Endothelial cell of umbilical vein (primary cell): ENCODE measurements around the gene UBE2F. TPM values are rescaled to one million over a fixed set of nuclear protein-coding genes. Genes with fewer than 3 reads are reported as not detected.

Experiments
- BruUV-seq: library from RNA; stranded (reverse); fragments of 400-500 nt; replicated peaks from 2 replicates; lab custom pipeline; 2021; lab: Mats Ljungman, UMichigan
- CTCF ChIA-PET: fragments of 300-600, 350-600 bp; sonication (Branson Sonifier 250); formaldehyde crosslinking; loops from one replicate; lab custom pipeline; 2021; ENCODE audit warnings: antibody characterized with exemption, inconsistent platforms; lab: Charles Lee
- POLR2A ChIA-PET: fragments of 300-600, 350-600 bp; sonication (Branson Sonifier 250); formaldehyde crosslinking; loops from one replicate; lab custom pipeline; 2021; ENCODE audit warnings: antibody characterized with exemption, inconsistent platforms; lab: Charles Lee
- DNase-seq: peaks from one replicate; pipeline ENCODE4 v3.0.0-alpha.2; 2011; ENCODE audit warnings: low read depth, low spot score
- FAIRE-seq: peaks from 2 replicates; lab custom pipeline; 2011; peaks lifted over from hg19 to GRCh38; lab: Jason Lieb, UNC
- H2AFZ ChIP-seq: 2 replicates; pipeline ENCODE4 v1.6.0; 2012; ENCODE audit warnings: low read depth, low read length, control low read depth, inconsistent platforms
- H3K27ac ChIP-seq: 2 replicates; pipeline ENCODE4 v1.5.1; 2011; ENCODE audit warnings: low read depth, mild to moderate bottlenecking, control low read depth, low read length, moderate library complexity; ENCODE audit not compliant: insufficient read depth
- H3K27me3 ChIP-seq, 2 experiments: 2 replicates each; pipeline versions ENCODE4 v1.6.0 to v1.6.1; 2011; ENCODE audit warnings: low read length in 2 of 2, mixed read lengths in 1 of 2; ENCODE audit not compliant: control insufficient read depth in 2 of 2, insufficient read depth in 2 of 2
- H3K36me3 ChIP-seq, 2 experiments: 2 replicates in 1 of 2; 3 replicates in 1 of 2; pipeline ENCODE4 v1.5.1; 2011; ENCODE audit warnings: low read length in 2 of 2, mild to moderate bottlenecking in 1 of 2, moderate library complexity in 1 of 2; ENCODE audit not compliant: control insufficient read depth in 2 of 2, insufficient read depth in 2 of 2; ENCODE audit errors: extremely low read depth in 1 of 2
- H3K4me1 ChIP-seq: 3 replicates; pipeline ENCODE4 v1.5.1; 2011; ENCODE audit warnings: mild to moderate bottlenecking, low read length; ENCODE audit not compliant: control insufficient read depth, insufficient read depth; ENCODE audit errors: extremely low read depth
- H3K4me2 ChIP-seq: 2 replicates; pipeline ENCODE4 v1.6.1; 2011; ENCODE audit warnings: low read length, control low read depth, mixed read lengths; ENCODE audit not compliant: insufficient read depth
- H3K4me3 ChIP-seq, 3 experiments: fragments of 200-600 bp in 1 of 3; sonication (generic), shearing (Covaris generic) in 1 of 3; replicated peaks in 1 of 3; 2 replicates each; pipeline ENCODE4 v1.5.1; 2011 to 2016; ENCODE audit warnings: control low read depth in 3 of 3, low read length in 3 of 3, mild to moderate bottlenecking in 2 of 3, inconsistent platforms in 1 of 3, low read depth in 1 of 3, moderate library complexity in 1 of 3; ENCODE audit not compliant: insufficient read depth in 1 of 3
- H3K79me2 ChIP-seq: 2 replicates; pipeline ENCODE4 v1.6.0; 2012; ENCODE audit warnings: low read length, inconsistent platforms; ENCODE audit not compliant: control insufficient read depth, insufficient read depth
- H3K9ac ChIP-seq: replicated peaks from 2 replicates; pipeline ENCODE3; 2011; ENCODE audit warnings: low read length, control low read depth; ENCODE audit not compliant: insufficient read depth; ENCODE audit errors: extremely low read depth
- H3K9me1 ChIP-seq: replicated peaks from 3 replicates; pipeline ENCODE4 v1.6.0; 2011; ENCODE audit warnings: mild to moderate bottlenecking, low read length; ENCODE audit not compliant: control insufficient read depth, insufficient read depth; ENCODE audit errors: extremely low read depth
- H3K9me3 ChIP-seq: replicated peaks from 2 replicates; pipeline ENCODE4 v1.5.1; 2012; ENCODE audit warnings: low read length, inconsistent platforms; ENCODE audit not compliant: control insufficient read depth, insufficient read depth
- H4K20me1 ChIP-seq: replicated peaks from 2 replicates; pipeline ENCODE3; 2011; ENCODE audit warnings: mild to moderate bottlenecking, low read length; ENCODE audit not compliant: control insufficient read depth, insufficient read depth; ENCODE audit errors: extremely low read depth
- CTCF ChIP-seq, 2 donors: IDR thresholded peaks; 1 replicate in 1 of 2; 2 replicates in 1 of 2; pipeline ENCODE4 v1.5.1; 2011; ENCODE audit warnings: low read length in 2 of 2, mild to moderate bottlenecking in 2 of 2, moderate library complexity in 2 of 2, control low read depth in 1 of 2, inconsistent platforms in 1 of 2, low read depth in 1 of 2; ENCODE audit not compliant: insufficient read depth in 1 of 2; ENCODE audit errors: extremely low read depth in 1 of 2
- EZH2 ChIP-seq: IDR thresholded peaks from 2 replicates; pipeline ENCODE4 v1.6.1; 2012; ENCODE audit warnings: borderline replicate concordance, low read depth, mild to moderate bottlenecking, moderate library complexity, low read length, inconsistent platforms; ENCODE audit not compliant: severe bottlenecking
- GATA2 ChIP-seq: IDR thresholded peaks from 2 replicates; pipeline ENCODE4 v1.7.0; 2011; ENCODE audit warnings: low read depth, mild to moderate bottlenecking, moderate library complexity, mixed read lengths, low read length; ENCODE audit not compliant: insufficient read length, insufficient read depth
- JUN ChIP-seq: IDR thresholded peaks from 2 replicates; pipeline ENCODE4 v1.6.1; 2011; ENCODE audit warnings: borderline replicate concordance, low read depth; ENCODE audit not compliant: insufficient read length, insufficient read depth
- MAX ChIP-seq: IDR thresholded peaks from 2 replicates; pipeline ENCODE4 v1.6.1; 2011; ENCODE audit not compliant: insufficient read depth, insufficient read length
- POLR2A ChIP-seq: IDR thresholded peaks from 2 replicates; pipeline ENCODE4 v1.6.1; 2012; ENCODE audit warnings: low read depth, mild to moderate bottlenecking, control low read depth, low read length
- POLR2AphosphoS5 ChIP-seq: IDR thresholded peaks from 2 replicates; pipeline ENCODE4 v1.6.1; 2012; ENCODE audit warnings: low read depth, mild to moderate bottlenecking, control low read depth, low read length, moderate library complexity; ENCODE audit not compliant: insufficient read depth
- dilution Hi-C: fragments of 300-500 bp; cut with MboI; formaldehyde crosslinking; loops from one replicate; pipeline ENCODE4 v1.15.0; 2019; ENCODE audit warnings: low sequenced_read_pairs; ENCODE audit not compliant: extremely low pct_ligation_motif_present
- intact Hi-C: fragments of 100-400 bp; cut with micrococcal nuclease; formaldehyde crosslinking; loops from one replicate; pipeline ENCODE4 v1.10.0; 2022
- polyA plus RNA-seq, 4 experiments: library from polyadenylated mRNA; depleted of rRNA in 3 of 4; stranded (reverse) in 3 of 4; unstranded in 1 of 4; fragments of >200 nt; gene quantifications; 2 replicates each; pipeline versions ENCODE4 v1.2.1 to v1.2.3, GENCODE V29; 2011 to 2012; ENCODE audit warnings: missing spikeins in 1 of 4
- total RNA-seq: library from RNA; stranded (reverse); gene quantifications from 2 replicates; pipeline ENCODE4 v1.2.3, GENCODE V29; 2021

Gene UBE2F
- total and polyA plus RNA-seq, 2 donors (not counting 3 experiments of a cell fraction or from before 2014, with no cell fraction given): 42.3 to 45.6 TPM

- Histone ChIP-seq H3K9me1 (no peaks in the 10 kb centered on the region), H3K27me3 (no peaks in the 10 kb centered on the region), H3K9ac (peak overlapping the region; percentile 75), H3K4me1 (peaks cover 10% of the 10 kb centered on the region), H3K36me3 (peaks cover 0 to 6% of the 10 kb centered on the region in 2 experiments), H3K27ac (peak overlapping the region; percentile 54), H2AFZ (peak overlapping the region; percentile 58), H4K20me1 (no peaks in the 10 kb centered on the region), H3K79me2 (peaks cover 7% of the 10 kb centered on the region), H3K4me3 (peak overlapping the region; percentile 49 to 74 (median 64)), H3K9me3 (no peaks in the 10 kb centered on the region), H3K4me2 (peak overlapping the region; percentile 76)
- intact Hi-C loops (loop anchor here (1.0 to 10.0 kb wide), 4 partner anchors 38 to 203 kb away; partner anchors contain the start of gene RAMP1), dilution Hi-C loops (no loop called here)
- ChIA-PET POLR2A (interaction anchor here (0.8 kb wide), 1 partner anchor 12 kb away, joined by 3 read pairs; no protein-coding TSS in a partner anchor), CTCF (interaction anchor here (1.0 to 2.7 kb wide), 3 partner anchors 137 to 203 kb away, joined by 5 to 7 read pairs (median 7); no protein-coding TSS in a partner anchor)
- DNase-seq: no peak
- no peak for TF ChIP-seq POLR2A
- TF ChIP-seq EZH2: no peak
- TF ChIP-seq CTCF (IDR thresholded peaks at IDR 0.05; ENCODE audit: extremely low read depth in 1 of 2, insufficient read depth in 1 of 2, low read depth in 1 of 2, low read length in 2 of 2): no peak
- no peak for TF ChIP-seq POLR2AphosphoS5
- no peak for TF ChIP-seq GATA2
- no peak for TF ChIP-seq JUN
- TF ChIP-seq MAX: no peak
- BruUV-seq: no TSS peak
- FAIRE-seq: no peak
Measured at GRCh38 chr2:238060096-238060541, 93.3 kb downstream of the UBE2F start.
